Measurements from ENCODE around the gene GOLGA6D. TPM values are rescaled to one million over a fixed set of nuclear protein-coding genes. Genes with fewer than 3 reads are reported as not detected.

GOLGA6D gene
- total and polyA plus RNA-seq, 2 of the 8 experiments (the other 6 are each of a cell fraction or from before 2014, with no cell fraction given): 0.27 to 0.69 TPM

DNA sequence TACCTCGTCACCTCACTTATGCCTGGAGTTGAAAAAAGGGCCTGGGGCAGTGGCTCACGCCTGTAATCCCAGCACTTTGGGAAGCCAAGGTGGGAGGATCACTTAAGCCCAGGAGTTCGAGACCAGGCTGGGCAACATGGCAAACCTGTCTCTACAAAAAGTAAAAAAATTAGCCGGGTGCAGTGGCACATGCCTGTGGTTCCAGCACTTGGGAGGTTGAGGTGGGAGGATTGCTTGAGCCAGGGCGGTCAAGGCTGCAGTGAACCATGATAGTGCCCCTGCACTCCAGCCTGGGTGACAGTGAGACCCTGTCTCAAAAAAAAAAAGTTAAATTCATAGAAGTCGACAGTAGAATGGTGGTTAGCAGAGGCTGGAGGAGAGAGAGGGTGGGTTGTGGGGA lies 59.6 kb downstream of the GOLGA6D start:
- Histone ChIP-seq H4K20me1 (replicated peaks in 1 of 2; ENCODE audit: control insufficient read depth in 1 of 2, insufficient read depth in 2 of 2, low read length in 2 of 2) (no peaks in the 10 kb centered on the region), H3K23me2 (ENCODE audit: low read depth, low read length) (peaks cover 5% of the 10 kb centered on the region), H3K4ac (replicated peaks; ENCODE audit: insufficient read length, low read depth, low read length) (no peak overlapping the region), H2AK5ac (ENCODE audit: low read depth, low read length) (no peak overlapping the region), H2BK15ac (ENCODE audit: low read length) (no peak overlapping the region), H3K79me1 (ENCODE audit: low read depth, low read length) (no peaks in the 10 kb centered on the region), H3K27me3 (replicated peaks in 1 of 4; ENCODE audit: control insufficient read depth in 3 of 4, extremely low read depth in 1 of 4, insufficient read depth in 3 of 4, low read length in 3 of 4) (peaks cover 0 to 11% (median 5%) of the 10 kb centered on the region in 4 experiments; a peak in 3 of 7 replicates), H3K9ac (replicated peaks in 1 of 4; ENCODE audit: extremely low read depth in 1 of 4, low read depth in 3 of 4, low read length in 3 of 4) (no peak overlapping the region), H4K8ac (ENCODE audit: extremely low read depth, insufficient read depth, low read length) (no peak overlapping the region), H3K4me2 (ENCODE audit: insufficient read depth in 1 of 2, low read depth in 2 of 2, low read length in 2 of 2) (no peak overlapping the region), H3K9me3 (ENCODE audit: insufficient read depth in 2 of 2, low read depth in 1 of 2, low read length in 1 of 2) (no peaks in the 10 kb centered on the region), H3K56ac (replicated peaks; ENCODE audit: insufficient read length, low read depth, low read length) (no peak overlapping the region), H2BK5ac (ENCODE audit: low read depth, low read length) (no peak overlapping the region), H2BK120ac (replicated peaks; ENCODE audit: low read depth, low read length) (no peak overlapping the region), H2BK20ac (ENCODE audit: low read length) (no peak overlapping the region), H3K14ac (ENCODE audit: insufficient read length) (no peak overlapping the region), H3K18ac (ENCODE audit: extremely low read depth, low read length) (no peak overlapping the region), H3K23ac (ENCODE audit: insufficient read length) (no peak overlapping the region), H3K36me3 (ENCODE audit: control insufficient read depth in 2 of 4, insufficient read depth in 4 of 4, low read length in 3 of 4) (peaks cover 3 to 24% (median 5%) of the 10 kb centered on the region in 4 experiments; a peak in 5 of 8 replicates), H3K79me2 (ENCODE audit: control insufficient read depth in 1 of 2, insufficient read depth in 2 of 2, low read length in 2 of 2) (no peaks in the 10 kb centered on the region), H4K5ac (ENCODE audit: insufficient read length, low read depth, low read length) (no peak overlapping the region), H3K4me3 (ENCODE audit: extremely low read depth in 1 of 4, insufficient read depth in 2 of 4, low read depth in 3 of 4, low read length in 4 of 4) (no peak overlapping the region), H2AFZ (ENCODE audit: low read length) (no peak overlapping the region), H3K27ac (ENCODE audit: low read depth, low read length) (no peak overlapping the region), H4K91ac (replicated peaks; ENCODE audit: insufficient read length, low read length) (no peak overlapping the region), H3K4me1 (replicated peaks in 1 of 4; ENCODE audit: control insufficient read depth in 3 of 4, insufficient read depth in 4 of 4, low read length in 3 of 4) (no peaks in the 10 kb centered on the region), H2BK12ac (ENCODE audit: low read depth, low read length) (no peak overlapping the region)
- ChIA-PET CTCF (ENCODE audit: partially characterized antibody) (no interaction called here), POLR2A (ENCODE audit: partially characterized antibody) (interaction anchor here (0.6 to 1.2 kb wide), 2 partner anchors 26 to 306 kb away, joined by 3 to 5 read pairs; partner anchors contain the start of genes MAN2C1 and SNX33)
- 84% methylated on average over 6 of the region's 6 CpGs; no CpG with 5 or more reads in 1 of the 2 experiments for WGBS, 2 experiments (ENCODE audit: extremely low coverage in 1 of 2, insufficient coverage in 1 of 2, insufficient read length in 1 of 2, insufficient replicate concordance in 2 of 2, low coverage in 1 of 2, low lambda C conversion rate in 2 of 2, missing lambda C conversion rate in 1 of 2)
- FAIRE-seq: no peak
- no peak for DNase-seq (ENCODE audit: low read depth in 1 of 2, low spot score in 2 of 2)
- TF ChIP-seq GTF2F1 (IDR thresholded peaks at IDR 0.05; ENCODE audit: borderline replicate concordance, low read depth, low read length) (no peak), TEAD4 (IDR thresholded peaks at IDR 0.05; ENCODE audit: low read depth, low read length) (no peak), CREB1 (IDR thresholded peaks at IDR 0.05) (no peak), FOSL1 (IDR thresholded peaks at IDR 0.05; ENCODE audit: insufficient read depth, low read depth, low read length) (no peak), YY1 (IDR thresholded peaks at IDR 0.05; ENCODE audit: low read depth, low read length) (no peak), POU5F1 (IDR thresholded peaks at IDR 0.05; ENCODE audit: low read depth, low read length) (no peak)
- TF ChIP-seq, protein P1, sequence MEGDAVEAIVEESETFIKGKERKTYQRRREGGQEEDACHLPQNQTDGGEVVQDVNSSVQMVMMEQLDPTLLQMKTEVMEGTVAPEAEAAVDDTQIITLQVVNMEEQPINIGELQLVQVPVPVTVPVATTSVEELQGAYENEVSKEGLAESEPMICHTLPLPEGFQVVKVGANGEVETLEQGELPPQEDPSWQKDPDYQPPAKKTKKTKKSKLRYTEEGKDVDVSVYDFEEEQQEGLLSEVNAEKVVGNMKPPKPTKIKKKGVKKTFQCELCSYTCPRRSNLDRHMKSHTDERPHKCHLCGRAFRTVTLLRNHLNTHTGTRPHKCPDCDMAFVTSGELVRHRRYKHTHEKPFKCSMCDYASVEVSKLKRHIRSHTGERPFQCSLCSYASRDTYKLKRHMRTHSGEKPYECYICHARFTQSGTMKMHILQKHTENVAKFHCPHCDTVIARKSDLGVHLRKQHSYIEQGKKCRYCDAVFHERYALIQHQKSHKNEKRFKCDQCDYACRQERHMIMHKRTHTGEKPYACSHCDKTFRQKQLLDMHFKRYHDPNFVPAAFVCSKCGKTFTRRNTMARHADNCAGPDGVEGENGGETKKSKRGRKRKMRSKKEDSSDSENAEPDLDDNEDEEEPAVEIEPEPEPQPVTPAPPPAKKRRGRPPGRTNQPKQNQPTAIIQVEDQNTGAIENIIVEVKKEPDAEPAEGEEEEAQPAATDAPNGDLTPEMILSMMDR (IDR thresholded peaks at IDR 0.05; ENCODE audit: control extremely low read depth in 1 of 3, insufficient read depth in 1 of 3, low read depth in 1 of 3, low read length in 3 of 3): no peak
- TF ChIP-seq, protein P2, sequence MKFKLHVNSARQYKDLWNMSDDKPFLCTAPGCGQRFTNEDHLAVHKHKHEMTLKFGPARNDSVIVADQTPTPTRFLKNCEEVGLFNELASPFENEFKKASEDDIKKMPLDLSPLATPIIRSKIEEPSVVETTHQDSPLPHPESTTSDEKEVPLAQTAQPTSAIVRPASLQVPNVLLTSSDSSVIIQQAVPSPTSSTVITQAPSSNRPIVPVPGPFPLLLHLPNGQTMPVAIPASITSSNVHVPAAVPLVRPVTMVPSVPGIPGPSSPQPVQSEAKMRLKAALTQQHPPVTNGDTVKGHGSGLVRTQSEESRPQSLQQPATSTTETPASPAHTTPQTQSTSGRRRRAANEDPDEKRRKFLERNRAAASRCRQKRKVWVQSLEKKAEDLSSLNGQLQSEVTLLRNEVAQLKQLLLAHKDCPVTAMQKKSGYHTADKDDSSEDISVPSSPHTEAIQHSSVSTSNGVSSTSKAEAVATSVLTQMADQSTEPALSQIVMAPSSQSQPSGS (IDR thresholded peaks at IDR 0.05; ENCODE audit: low read length): no peak
- TF ChIP-seq, protein P3, sequence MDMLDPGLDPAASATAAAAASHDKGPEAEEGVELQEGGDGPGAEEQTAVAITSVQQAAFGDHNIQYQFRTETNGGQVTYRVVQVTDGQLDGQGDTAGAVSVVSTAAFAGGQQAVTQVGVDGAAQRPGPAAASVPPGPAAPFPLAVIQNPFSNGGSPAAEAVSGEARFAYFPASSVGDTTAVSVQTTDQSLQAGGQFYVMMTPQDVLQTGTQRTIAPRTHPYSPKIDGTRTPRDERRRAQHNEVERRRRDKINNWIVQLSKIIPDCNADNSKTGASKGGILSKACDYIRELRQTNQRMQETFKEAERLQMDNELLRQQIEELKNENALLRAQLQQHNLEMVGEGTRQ (IDR thresholded peaks at IDR 0.05; ENCODE audit: low read length): no peak

All from H1 (cell line).